Measurements from ENCODE around the gene TMEM234.

Gene TMEM234

GRCh38 chr1:32180186-32181060 lies 41.7 kb downstream of the TMEM234 start:
- Histone ChIP-seq H3K9me3 (no peaks in the 10 kb centered on the region), H3K4me1 (peaks cover 52% of the 10 kb centered on the region), H3K9ac (peak overlapping the region; percentile 96), H3K27ac (peak overlapping the region; percentile 90), H3K27me3 (no peaks in the 10 kb centered on the region), H3K4me2 (peak overlapping the region; percentile 95), H4K20me1 (peaks cover 54% of the 10 kb centered on the region), H3K4me3 (peak overlapping the region; percentile 82), H3K36me3 (peaks cover 45% of the 10 kb centered on the region)
- no peak for TF ChIP-seq Cebpa-rat (IDR thresholded peaks at IDR 0.05)

- no peaks in the 10 kb centered on the region for H3K27me3 ChIP-seq
Observed at GRCh38 chr1:32179443-32180185, 42.5 kb downstream of the TMEM234 start, which contains the start of gene TXLNA. Gene TXLNA (plus strand): TSS chr1:32179675. CDS start chr1:32180346, 671 bp downstream.

GRCh38 chr1:32179193-32179442 lies 43.0 kb downstream of the TMEM234 start:
- H3K4me2 ChIP-seq, result peak overlapping the region; percentile 95
- peaks cover 41% of the 10 kb centered on the region for H4K20me1 ChIP-seq
- peak overlapping the region; percentile 90 for H3K27ac ChIP-seq
- no peaks in the 10 kb centered on the region for H3K9me3 ChIP-seq
- H3K27me3 ChIP-seq, result no peaks in the 10 kb centered on the region
- peaks cover 42% of the 10 kb centered on the region for H3K4me1 ChIP-seq
- H3K4me3 ChIP-seq, result peak overlapping the region; percentile 82
- TF ChIP-seq Cebpa-rat (IDR thresholded peaks at IDR 0.05), result no peak
- H3K36me3 ChIP-seq, result peaks cover 45% of the 10 kb centered on the region
- H3K9ac ChIP-seq, result peak overlapping the region; percentile 96

More at GRCh38 chr1:32179443-32180185, 42.5 kb downstream of the TMEM234 start, which contains the start of gene TXLNA:
- H3K9ac ChIP-seq, result peak within 1 kb of the TSS; percentile 96
- H3K36me3 ChIP-seq, result peaks cover 45% of the 10 kb centered on the region
- H3K9me3 ChIP-seq, result no peaks in the 10 kb centered on the region
- H4K20me1 ChIP-seq, result peaks cover 46% of the 10 kb centered on the region
- H3K4me3 ChIP-seq, result peak within 1 kb of the TSS; percentile 82
- no peak for TF ChIP-seq Cebpa-rat (IDR thresholded peaks at IDR 0.05)
- H3K4me1 ChIP-seq, result peaks cover 47% of the 10 kb centered on the region
- peak within 1 kb of the TSS; percentile 95 for H3K4me2 ChIP-seq
- peak within 1 kb of the TSS; percentile 90 for H3K27ac ChIP-seq

GRCh38 chr1:32178380-32179192 lies 43.6 kb downstream of the TMEM234 start:
- Histone ChIP-seq H3K4me1 (peaks cover 37% of the 10 kb centered on the region), H3K4me3 (peak overlapping the region; percentile 82; the same call in 1 of the 2 replicates), H3K27me3 (no peaks in the 10 kb centered on the region), H3K27ac (peak overlapping the region; percentile 90; the same call in 1 of the 2 replicates), H3K4me2 (peak overlapping the region; percentile 95), H3K9ac (peak overlapping the region; percentile 96; the same call in 1 of the 2 replicates), H3K9me3 (no peaks in the 10 kb centered on the region), H3K36me3 (peaks cover 45% of the 10 kb centered on the region), H4K20me1 (peaks cover 36% of the 10 kb centered on the region)
- TF ChIP-seq Cebpa-rat (IDR thresholded peaks at IDR 0.05), result no peak

GRCh38 chr1:32172621-32173245 lies 49.4 kb downstream of the TMEM234 start:
- Histone ChIP-seq H3K4me2 (peak overlapping the region; percentile 47), H3K4me3 (no peak overlapping the region), H4K20me1 (no peaks in the 10 kb centered on the region), H3K27me3 (no peaks in the 10 kb centered on the region), H3K9ac (no peak overlapping the region), H3K27ac (no peak overlapping the region), H3K4me1 (peaks cover 16% of the 10 kb centered on the region), H3K9me3 (no peaks in the 10 kb centered on the region), H3K36me3 (peaks cover 77% of the 10 kb centered on the region)
- TF ChIP-seq Cebpa-rat (IDR thresholded peaks at IDR 0.05), result no peak

DNA sequence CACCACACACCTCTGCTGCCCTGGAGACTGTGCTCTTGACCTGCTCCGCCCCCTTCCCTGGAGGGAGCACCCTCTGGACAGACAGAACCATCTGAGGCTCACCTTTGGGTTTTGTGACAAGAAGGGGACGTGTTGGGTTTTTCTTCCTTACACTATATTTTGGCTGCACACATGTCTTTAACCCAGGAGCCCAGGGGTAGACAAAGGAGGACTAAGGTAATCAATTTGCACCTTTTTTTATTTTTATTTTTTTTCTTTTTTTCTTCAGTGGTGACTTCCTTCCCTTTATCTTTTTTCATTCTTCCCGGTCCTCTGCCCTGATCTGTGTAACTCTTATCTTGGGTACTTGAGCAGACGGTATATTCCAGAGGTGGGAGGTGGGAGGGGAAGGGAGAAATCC lies 51.2 kb downstream of the TMEM234 start:
- no peak overlapping the region for H3K4me2 ChIP-seq
- peaks cover 16% of the 10 kb centered on the region for H3K4me1 ChIP-seq
- H3K9ac ChIP-seq, result no peak overlapping the region
- H3K27me3 ChIP-seq, result no peaks in the 10 kb centered on the region
- TF ChIP-seq Cebpa-rat (IDR thresholded peaks at IDR 0.05), result no peak
- peaks cover 94% of the 10 kb centered on the region for H3K36me3 ChIP-seq
- no peak overlapping the region for H3K4me3 ChIP-seq
- no peak overlapping the region for H3K27ac ChIP-seq
- no peaks in the 10 kb centered on the region for H4K20me1 ChIP-seq
- no peaks in the 10 kb centered on the region for H3K9me3 ChIP-seq

All from BLaER1 (cell line).